ENCODE measurements around the gene NAA40. TPM values are rescaled to one million over a fixed set of nuclear protein-coding genes. Genes with fewer than 3 reads are reported as not detected.
A peak's percentile ranks its signal among the peaks of the same experiment; 100 is the strongest.

Gene NAA40
- total and polyA plus RNA-seq, 2 experiments from 2014 or later = 10.1 to 24.6 TPM

- peak; percentile 10 for ATAC-seq
- Mint-ChIP-seq H3K4me1 (peaks cover 31% of the 10 kb centered on the region), H3K9me3 (peaks cover 1% of the 10 kb centered on the region; the same call in 1 of the 3 replicates), H3K27ac (peak overlapping the region; percentile 95), H3K27me3 (ENCODE audit: insufficient read depth, low read depth, poor library complexity) (peaks cover 24% of the 10 kb centered on the region), H3K4me3 (peak overlapping the region; percentile 94), H3K36me3 (ENCODE audit: low read depth) (peaks cover 34% of the 10 kb centered on the region)
- peaks cover 16% of the 10 kb centered on the region for H3K79me2 ChIP-seq (replicated peaks; ENCODE audit: insufficient read depth)
- H3K9me2 ChIP-seq (ENCODE audit: insufficient read depth) = peaks cover under 1% of the 10 kb centered on the region; the same call in 1 of the 2 replicates
- DNase-seq (ENCODE audit: low spot score) = peak; percentile 95
- peaks cover 35% of the 10 kb centered on the region for H3F3A ChIP-seq (replicated peaks; ENCODE audit: low read depth)
- H3K36me3 ChIP-seq (ENCODE audit: insufficient read depth) = peaks cover 8% of the 10 kb centered on the region; the same call in 1 of the 2 replicates
- TF ChIP-seq JUNB (IDR thresholded peaks at IDR 0.05; ENCODE audit: unreplicated experiment) = no peak
- TF ChIP-seq ZNF331 (CRISPR knock-in tag; IDR thresholded peaks at IDR 0.05; ENCODE audit: low read depth) = no peak
- TF ChIP-seq, protein P1, sequence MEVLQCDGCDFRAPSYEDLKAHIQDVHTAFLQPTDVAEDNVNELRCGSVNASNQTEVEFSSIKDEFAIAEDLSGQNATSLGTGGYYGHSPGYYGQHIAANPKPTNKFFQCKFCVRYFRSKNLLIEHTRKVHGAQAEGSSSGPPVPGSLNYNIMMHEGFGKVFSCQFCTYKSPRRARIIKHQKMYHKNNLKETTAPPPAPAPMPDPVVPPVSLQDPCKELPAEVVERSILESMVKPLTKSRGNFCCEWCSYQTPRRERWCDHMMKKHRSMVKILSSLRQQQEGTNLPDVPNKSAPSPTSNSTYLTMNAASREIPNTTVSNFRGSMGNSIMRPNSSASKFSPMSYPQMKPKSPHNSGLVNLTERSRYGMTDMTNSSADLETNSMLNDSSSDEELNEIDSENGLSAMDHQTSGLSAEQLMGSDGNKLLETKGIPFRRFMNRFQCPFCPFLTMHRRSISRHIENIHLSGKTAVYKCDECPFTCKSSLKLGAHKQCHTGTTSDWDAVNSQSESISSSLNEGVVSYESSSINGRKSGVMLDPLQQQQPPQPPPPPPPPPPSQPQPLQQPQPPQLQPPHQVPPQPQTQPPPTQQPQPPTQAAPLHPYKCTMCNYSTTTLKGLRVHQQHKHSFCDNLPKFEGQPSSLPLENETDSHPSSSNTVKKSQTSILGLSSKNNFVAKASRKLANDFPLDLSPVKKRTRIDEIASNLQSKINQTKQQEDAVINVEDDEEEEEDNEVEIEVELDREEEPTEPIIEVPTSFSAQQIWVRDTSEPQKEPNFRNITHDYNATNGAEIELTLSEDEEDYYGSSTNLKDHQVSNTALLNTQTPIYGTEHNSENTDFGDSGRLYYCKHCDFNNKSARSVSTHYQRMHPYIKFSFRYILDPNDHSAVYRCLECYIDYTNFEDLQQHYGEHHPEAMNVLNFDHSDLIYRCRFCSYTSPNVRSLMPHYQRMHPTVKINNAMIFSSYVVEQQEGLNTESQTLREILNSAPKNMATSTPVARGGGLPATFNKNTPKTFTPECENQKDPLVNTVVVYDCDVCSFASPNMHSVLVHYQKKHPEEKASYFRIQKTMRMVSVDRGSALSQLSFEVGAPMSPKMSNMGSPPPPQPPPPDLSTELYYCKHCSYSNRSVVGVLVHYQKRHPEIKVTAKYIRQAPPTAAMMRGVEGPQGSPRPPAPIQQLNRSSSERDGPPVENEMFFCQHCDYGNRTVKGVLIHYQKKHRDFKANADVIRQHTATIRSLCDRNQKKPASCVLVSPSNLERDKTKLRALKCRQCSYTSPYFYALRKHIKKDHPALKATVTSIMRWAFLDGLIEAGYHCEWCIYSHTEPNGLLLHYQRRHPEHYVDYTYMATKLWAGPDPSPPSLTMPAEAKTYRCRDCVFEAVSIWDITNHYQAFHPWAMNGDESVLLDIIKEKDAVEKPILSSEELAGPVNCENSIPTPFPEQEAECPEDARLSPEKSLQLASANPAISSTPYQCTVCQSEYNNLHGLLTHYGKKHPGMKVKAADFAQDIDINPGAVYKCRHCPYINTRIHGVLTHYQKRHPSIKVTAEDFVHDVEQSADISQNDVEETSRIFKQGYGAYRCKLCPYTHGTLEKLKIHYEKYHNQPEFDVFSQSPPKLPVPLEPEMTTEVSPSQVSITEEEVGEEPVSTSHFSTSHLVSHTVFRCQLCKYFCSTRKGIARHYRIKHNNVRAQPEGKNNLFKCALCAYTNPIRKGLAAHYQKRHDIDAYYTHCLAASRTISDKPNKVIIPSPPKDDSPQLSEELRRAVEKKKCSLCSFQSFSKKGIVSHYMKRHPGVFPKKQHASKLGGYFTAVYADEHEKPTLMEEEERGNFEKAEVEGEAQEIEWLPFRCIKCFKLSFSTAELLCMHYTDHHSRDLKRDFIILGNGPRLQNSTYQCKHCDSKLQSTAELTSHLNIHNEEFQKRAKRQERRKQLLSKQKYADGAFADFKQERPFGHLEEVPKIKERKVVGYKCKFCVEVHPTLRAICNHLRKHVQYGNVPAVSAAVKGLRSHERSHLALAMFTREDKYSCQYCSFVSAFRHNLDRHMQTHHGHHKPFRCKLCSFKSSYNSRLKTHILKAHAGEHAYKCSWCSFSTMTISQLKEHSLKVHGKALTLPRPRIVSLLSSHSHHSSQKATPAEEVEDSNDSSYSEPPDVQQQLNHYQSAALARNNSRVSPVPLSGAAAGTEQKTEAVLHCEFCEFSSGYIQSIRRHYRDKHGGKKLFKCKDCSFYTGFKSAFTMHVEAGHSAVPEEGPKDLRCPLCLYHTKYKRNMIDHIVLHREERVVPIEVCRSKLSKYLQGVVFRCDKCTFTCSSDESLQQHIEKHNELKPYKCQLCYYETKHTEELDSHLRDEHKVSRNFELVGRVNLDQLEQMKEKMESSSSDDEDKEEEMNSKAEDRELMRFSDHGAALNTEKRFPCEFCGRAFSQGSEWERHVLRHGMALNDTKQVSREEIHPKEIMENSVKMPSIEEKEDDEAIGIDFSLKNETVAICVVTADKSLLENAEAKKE (CRISPR knock-in tag; IDR thresholded peaks at IDR 0.05) = no peak
- TF ChIP-seq EZH2 (IDR thresholded peaks at IDR 0.05; ENCODE audit: low read depth, unreplicated experiment) = no peak
- TF ChIP-seq ZNF114 (CRISPR knock-in tag; IDR thresholded peaks at IDR 0.05) = no peak
- TF ChIP-seq CREB1 (CRISPR knock-in tag; IDR thresholded peaks at IDR 0.05; ENCODE audit: low read depth) = 0 out of 2 replicates have a peak, but pooled peaks have one; percentile 15
- no peak for TF ChIP-seq NANOG (IDR thresholded peaks at IDR 0.05; ENCODE audit: borderline replicate concordance)
- TF ChIP-seq EZH2phosphoT487 (IDR thresholded peaks at IDR 0.05; ENCODE audit: unreplicated experiment) = no peak
- TF ChIP-seq, protein P2, sequence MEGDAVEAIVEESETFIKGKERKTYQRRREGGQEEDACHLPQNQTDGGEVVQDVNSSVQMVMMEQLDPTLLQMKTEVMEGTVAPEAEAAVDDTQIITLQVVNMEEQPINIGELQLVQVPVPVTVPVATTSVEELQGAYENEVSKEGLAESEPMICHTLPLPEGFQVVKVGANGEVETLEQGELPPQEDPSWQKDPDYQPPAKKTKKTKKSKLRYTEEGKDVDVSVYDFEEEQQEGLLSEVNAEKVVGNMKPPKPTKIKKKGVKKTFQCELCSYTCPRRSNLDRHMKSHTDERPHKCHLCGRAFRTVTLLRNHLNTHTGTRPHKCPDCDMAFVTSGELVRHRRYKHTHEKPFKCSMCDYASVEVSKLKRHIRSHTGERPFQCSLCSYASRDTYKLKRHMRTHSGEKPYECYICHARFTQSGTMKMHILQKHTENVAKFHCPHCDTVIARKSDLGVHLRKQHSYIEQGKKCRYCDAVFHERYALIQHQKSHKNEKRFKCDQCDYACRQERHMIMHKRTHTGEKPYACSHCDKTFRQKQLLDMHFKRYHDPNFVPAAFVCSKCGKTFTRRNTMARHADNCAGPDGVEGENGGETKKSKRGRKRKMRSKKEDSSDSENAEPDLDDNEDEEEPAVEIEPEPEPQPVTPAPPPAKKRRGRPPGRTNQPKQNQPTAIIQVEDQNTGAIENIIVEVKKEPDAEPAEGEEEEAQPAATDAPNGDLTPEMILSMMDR (conservative IDR thresholded peaks at IDR 0.05; ENCODE audit: low read depth in 2 of 2) = peak; percentile 74 to 86
- no peak for TF ChIP-seq STAT1 (IDR thresholded peaks at IDR 0.05; ENCODE audit: unreplicated experiment)
- TF ChIP-seq, protein P3, sequence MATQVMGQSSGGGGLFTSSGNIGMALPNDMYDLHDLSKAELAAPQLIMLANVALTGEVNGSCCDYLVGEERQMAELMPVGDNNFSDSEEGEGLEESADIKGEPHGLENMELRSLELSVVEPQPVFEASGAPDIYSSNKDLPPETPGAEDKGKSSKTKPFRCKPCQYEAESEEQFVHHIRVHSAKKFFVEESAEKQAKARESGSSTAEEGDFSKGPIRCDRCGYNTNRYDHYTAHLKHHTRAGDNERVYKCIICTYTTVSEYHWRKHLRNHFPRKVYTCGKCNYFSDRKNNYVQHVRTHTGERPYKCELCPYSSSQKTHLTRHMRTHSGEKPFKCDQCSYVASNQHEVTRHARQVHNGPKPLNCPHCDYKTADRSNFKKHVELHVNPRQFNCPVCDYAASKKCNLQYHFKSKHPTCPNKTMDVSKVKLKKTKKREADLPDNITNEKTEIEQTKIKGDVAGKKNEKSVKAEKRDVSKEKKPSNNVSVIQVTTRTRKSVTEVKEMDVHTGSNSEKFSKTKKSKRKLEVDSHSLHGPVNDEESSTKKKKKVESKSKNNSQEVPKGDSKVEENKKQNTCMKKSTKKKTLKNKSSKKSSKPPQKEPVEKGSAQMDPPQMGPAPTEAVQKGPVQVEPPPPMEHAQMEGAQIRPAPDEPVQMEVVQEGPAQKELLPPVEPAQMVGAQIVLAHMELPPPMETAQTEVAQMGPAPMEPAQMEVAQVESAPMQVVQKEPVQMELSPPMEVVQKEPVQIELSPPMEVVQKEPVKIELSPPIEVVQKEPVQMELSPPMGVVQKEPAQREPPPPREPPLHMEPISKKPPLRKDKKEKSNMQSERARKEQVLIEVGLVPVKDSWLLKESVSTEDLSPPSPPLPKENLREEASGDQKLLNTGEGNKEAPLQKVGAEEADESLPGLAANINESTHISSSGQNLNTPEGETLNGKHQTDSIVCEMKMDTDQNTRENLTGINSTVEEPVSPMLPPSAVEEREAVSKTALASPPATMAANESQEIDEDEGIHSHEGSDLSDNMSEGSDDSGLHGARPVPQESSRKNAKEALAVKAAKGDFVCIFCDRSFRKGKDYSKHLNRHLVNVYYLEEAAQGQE (IDR thresholded peaks at IDR 0.05; ENCODE audit: unreplicated experiment) = no peak
- TF ChIP-seq POLR2AphosphoS5 (IDR thresholded peaks at IDR 0.05; ENCODE audit: low read depth) = peak; percentile 52
- no peak overlapping the region for H2AFZ ChIP-seq
- H3K4me2 ChIP-seq = peak overlapping the region; percentile 98
- no peaks in the 10 kb centered on the region; the same call in 1 of the 2 replicates for H4K20me1 ChIP-seq (replicated peaks; ENCODE audit: insufficient read depth)
- H3K4me1 ChIP-seq (ENCODE audit: insufficient read depth) = peaks cover 31% of the 10 kb centered on the region
- H3K27me3 ChIP-seq (ENCODE audit: insufficient read depth) = no peaks in the 10 kb centered on the region
- H3K27ac ChIP-seq (ENCODE audit: low read depth) = no peak overlapping the region
- H3K4me3 ChIP-seq = peak overlapping the region; percentile 96
Measured at GRCh38 chr11:63915961-63916836, 22.6 kb upstream of the NAA40 start.

Measured in GM23338 (cell line).